SH-SY5Y (cell line): ENCODE data around the gene LRBA.

Source experiments
- GATA2 ChIP-seq: IDR thresholded peaks from 2 replicates; pipeline ENCODE4 v1.6.1; 2011; ENCODE audit warnings: mild to moderate bottlenecking, low read depth, low read length
- GATA3 ChIP-seq: IDR thresholded peaks from 2 replicates; pipeline ENCODE4 v1.6.1; 2011; ENCODE audit warnings: low read depth, mild to moderate bottlenecking, low read length, moderate library complexity

DNA sequence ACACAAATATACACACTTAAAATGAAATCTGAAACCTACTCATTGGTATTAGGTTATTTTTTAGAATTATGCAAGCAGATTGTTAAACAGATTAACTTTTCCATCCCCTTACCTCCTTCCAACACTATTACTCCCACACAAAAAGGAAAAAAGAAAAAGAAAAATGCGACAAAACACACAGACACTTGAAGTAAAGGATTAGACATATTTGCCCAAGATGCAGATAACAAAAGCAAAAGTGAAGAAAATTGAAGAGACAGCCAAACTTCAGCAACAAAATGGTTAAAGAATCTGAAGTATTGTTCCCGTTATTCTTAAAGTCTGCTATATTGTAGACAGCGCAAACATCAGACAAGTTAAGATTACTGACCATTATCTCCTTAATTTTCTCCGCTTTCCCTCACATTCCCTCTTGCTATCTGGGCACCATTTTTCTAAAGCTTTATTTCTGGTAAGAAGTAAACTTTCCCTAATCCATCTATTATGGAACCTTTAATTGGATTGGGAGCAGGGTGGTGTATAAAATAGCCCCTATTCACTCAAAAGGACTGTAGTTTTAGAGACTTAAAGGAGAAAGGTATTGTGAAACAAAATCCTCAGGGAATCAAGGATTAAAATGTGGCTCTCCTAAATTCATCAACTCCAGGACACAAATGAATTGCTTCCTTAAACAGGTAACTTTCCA is 467.8 kb downstream of the LRBA start:
- TF ChIP-seq GATA2, result no peak
- TF ChIP-seq GATA3, result no peak
